ENCODE data around the gene STX18. TPM values are rescaled to one million over a fixed set of nuclear protein-coding genes. Genes with fewer than 3 reads are reported as not detected.

The STX18 gene
- total and polyA plus RNA-seq, 2 experiments from 2014 or later, result 15.9 to 18.1 TPM

GRCh38 chr4:4461850-4462249 lies 80.0 kb downstream of the STX18 start (continued):
- TF ChIP-seq ZNF462 (CRISPR knock-in tag; IDR thresholded peaks at IDR 0.05) (no peak), ZNF331 (CRISPR knock-in tag; IDR thresholded peaks at IDR 0.05; ENCODE audit: low read depth) (no peak), ETS1 (IDR thresholded peaks at IDR 0.05) (no peak), REST (IDR thresholded peaks at IDR 0.05; ENCODE audit: unreplicated experiment) (no peak)

- no peak for ATAC-seq
- peaks cover 6% of the 10 kb centered on the region for H3K36me3 ChIP-seq (ENCODE audit: insufficient read depth)
- Mint-ChIP-seq H3K27me3 (ENCODE audit: insufficient read depth, low read depth, poor library complexity) (peaks cover 10% of the 10 kb centered on the region), H3K9me3 (peaks cover 8% of the 10 kb centered on the region; the same call in 2 of the 3 replicates), H3K27ac (no peak overlapping the region), H3K36me3 (ENCODE audit: low read depth) (peaks cover 19% of the 10 kb centered on the region), H3K4me1 (peaks cover 62% of the 10 kb centered on the region), H3K4me3 (no peak overlapping the region)
- 0 out of 2 replicates have a peak, but pooled peaks cover 5% of the 10 kb centered on the region for H3F3A ChIP-seq (replicated peaks; ENCODE audit: low read depth)
- H3K4me2 ChIP-seq, result no peak overlapping the region
- H3K9me2 ChIP-seq (ENCODE audit: insufficient read depth), result peaks cover 5% of the 10 kb centered on the region
- no peaks in the 10 kb centered on the region for H3K27me3 ChIP-seq (ENCODE audit: insufficient read depth)
- H3K4me3 ChIP-seq, result no peak overlapping the region
- H4K20me1 ChIP-seq (replicated peaks; ENCODE audit: insufficient read depth), result no peaks in the 10 kb centered on the region
- peaks cover 74% of the 10 kb centered on the region for H3K4me1 ChIP-seq (ENCODE audit: insufficient read depth)
- H3K27ac ChIP-seq (ENCODE audit: low read depth), result no peak overlapping the region
- no peak overlapping the region for H2AFZ ChIP-seq
- H3K79me2 ChIP-seq (replicated peaks; ENCODE audit: insufficient read depth), result no peaks in the 10 kb centered on the region
- no peak for DNase-seq (ENCODE audit: low spot score)
- TF ChIP-seq JUNB (IDR thresholded peaks at IDR 0.05; ENCODE audit: unreplicated experiment) (no peak), ETS1 (IDR thresholded peaks at IDR 0.05) (no peak), REST (IDR thresholded peaks at IDR 0.05; ENCODE audit: unreplicated experiment) (no peak), POLR2AphosphoS5 (IDR thresholded peaks at IDR 0.05; ENCODE audit: low read depth) (no peak), ZNF114 (CRISPR knock-in tag; IDR thresholded peaks at IDR 0.05) (no peak), NANOG (IDR thresholded peaks at IDR 0.05; ENCODE audit: borderline replicate concordance) (no peak)
Measured at GRCh38 chr4:4461178-4461577, 80.7 kb downstream of the STX18 start.
